GM12874 (cell line): Measurements from ENCODE around the gene TRIM71.

ENCODE experiments used
- CTCF ChIP-seq: IDR thresholded peaks from 2 replicates; pipeline ENCODE4 v1.5.1; 2011; ENCODE audit warnings: low read depth, mild to moderate bottlenecking, control low read depth, low read length, moderate library complexity; ENCODE audit not compliant: insufficient read depth

The TRIM71 gene

DNA sequence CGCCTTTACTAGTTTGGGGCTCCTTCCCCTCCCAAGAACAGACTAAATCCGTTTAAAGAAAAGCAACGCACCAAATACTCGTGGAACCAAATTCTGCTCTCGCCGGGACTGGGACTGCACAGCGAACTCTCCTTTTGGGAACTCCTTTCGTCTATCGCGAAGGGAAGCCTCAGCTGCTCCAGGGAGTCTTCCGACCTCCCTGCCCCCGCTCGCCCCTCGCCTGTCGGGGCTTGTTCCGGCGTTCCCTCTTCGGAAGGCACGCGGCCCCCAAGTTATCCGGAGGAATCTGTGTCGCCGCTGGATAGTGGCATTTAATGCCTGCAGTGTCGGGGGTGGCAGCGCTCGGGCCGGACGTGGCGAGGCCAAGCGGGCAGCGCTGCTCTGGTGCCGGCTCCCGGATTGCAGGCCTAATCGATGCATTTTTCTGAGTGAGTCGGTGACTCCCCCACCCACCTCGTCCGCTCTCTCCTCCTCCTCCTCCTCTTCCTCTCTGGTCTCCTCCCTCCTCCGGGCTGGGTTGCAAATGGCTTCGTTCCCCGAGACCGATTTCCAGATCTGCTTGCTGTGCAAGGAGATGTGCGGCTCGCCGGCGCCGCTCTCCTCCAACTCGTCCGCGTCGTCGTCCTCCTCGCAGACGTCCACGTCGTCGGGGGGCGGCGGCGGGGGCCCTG, at the start of gene TRIM71:
TRIM71 (plus strand) TSS at position 440 of the 671 bp plus-strand sequence; CDS start at position 524, 84 bp downstream.
- TF ChIP-seq CTCF = no peak

DNA sequence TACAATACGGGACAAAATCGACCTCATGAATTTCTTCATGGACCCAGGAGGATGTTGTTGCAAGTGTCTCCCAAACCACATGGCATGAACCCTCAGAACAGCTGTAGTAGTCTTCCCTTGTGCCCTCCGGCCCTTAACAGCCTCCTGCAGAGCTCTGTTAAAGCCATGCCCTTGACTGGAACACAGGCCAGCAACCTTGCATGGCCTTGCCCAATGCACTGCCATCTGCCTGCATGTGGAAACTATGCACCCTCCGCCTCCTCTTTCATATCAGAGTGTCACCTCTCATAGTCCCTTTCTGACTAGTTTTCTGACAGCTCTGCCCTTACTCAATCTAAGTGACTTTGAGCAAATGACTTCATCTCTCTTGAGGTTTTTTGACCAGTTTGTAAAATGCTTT, 39.4 kb upstream of the TRIM71 start:
- TF ChIP-seq CTCF = no peak

GRCh38 chr3:32780071-32780734, 37.6 kb upstream of the TRIM71 start:
- no peak for TF ChIP-seq CTCF

- 0 out of 2 replicates have a peak, but pooled peaks have one; percentile 18 for TF ChIP-seq CTCF
Observed at GRCh38 chr3:32780735-32781210, 37.0 kb upstream of the TRIM71 start.

DNA sequence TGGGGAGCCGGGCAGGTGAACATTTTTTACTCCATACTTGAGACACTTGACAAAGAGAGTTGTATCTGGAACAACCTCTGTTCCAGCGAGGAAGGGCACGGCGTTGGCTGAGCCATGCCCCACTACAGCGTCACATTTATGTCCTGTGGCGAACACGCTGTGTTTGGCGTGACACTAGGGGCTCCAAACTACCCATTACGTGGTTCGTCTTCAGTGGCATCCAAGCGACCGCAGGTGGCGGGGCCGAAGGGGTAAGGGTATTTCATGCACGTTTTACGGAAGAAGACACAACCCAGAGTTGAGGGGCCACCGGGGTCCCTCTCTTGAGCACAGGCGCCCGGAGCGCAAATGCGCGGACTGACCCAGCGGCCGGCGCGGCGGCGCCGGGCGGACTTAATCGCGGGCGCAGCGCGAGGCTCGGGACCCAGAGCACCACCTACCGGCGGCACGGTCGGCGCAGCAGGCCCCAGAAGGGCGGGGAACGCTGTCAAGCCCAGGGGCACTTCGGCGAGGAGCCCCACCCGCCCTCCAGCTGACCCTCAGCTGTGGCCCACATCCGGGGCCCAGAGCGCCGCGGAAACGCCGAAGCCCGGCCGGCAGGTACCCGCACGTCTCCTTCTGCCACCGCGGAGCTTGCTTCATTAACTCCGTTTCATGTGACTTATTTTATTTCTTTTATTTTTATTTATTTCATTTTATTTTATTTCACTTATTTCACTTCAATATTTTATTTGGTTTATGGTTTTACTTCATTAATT, 36.4 kb upstream of the TRIM71 start:
- peak; percentile 95 for TF ChIP-seq CTCF

- no peak for TF ChIP-seq CTCF
Observed at GRCh38 chr3:32782407-32782806, 35.4 kb upstream of the TRIM71 start.

- no peak for TF ChIP-seq CTCF
Observed at GRCh38 chr3:32791833-32792232, 26.0 kb upstream of the TRIM71 start.
